Measurements from ENCODE around the gene PISD.
"Not testable (repeated sequence)": the region's sequence is repeated elsewhere in the genome, so short reads cannot be mapped to it uniquely, and the experiment has no call there.

The PISD gene

DNA sequence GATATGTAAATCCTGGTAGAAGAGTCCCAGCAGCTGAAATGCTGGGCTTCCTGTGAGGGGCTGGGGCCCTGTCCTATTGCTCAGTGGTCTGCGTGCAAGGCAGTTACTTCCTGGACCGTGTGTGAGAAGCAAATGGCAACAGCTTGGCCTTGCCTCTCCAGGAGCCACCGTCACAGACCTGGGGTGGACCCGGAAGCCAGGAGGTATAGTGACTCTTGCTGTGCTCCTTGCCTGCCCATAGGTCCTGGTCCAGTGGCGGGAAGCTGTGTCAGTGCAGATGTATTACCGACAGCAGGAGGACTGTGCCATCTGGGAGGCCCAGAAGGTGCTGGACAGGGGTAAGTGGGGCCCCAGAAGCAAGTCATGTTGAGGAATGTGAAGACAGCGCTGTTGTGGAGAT lies 54.3 kb downstream of the PISD start:
- no peak for DNase-seq (ENCODE audit: low read depth)

DNA sequence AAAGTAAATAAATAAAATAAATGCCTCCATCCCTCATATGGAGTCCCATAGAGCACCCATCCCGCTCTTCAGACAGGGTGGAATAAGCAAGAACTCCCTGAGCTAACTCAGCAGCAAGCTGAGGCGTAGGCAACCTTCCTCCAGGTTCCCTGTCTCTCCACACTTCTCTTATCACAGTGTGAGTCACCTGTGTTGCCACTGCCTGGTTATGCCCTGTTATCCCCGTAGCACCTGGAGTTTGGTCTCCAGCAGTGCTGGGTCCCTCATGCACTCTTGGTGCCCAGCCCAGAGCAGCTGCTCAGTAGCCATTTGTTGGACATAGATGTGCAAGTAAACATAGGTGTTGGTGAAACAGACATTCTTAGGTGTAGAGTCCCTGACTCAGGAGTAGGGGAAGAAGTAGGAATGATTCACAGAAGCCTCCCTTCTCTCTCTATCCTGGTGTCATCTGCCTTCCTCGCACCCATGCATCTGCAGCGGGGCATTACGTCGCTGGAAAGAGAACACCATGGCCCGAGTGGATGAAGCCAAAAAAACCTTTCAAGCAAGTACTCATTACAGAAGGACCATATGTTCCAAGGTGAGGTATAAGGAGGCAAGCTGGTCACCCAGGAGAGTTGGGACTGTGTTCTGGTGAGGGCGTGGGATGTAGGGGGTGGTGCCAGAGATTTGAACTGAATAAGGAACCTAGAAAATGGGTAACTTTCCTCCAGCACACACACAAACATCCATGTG lies 56.0 kb downstream of the PISD start:
- DNase-seq (ENCODE audit: low read depth): no peak

DNA sequence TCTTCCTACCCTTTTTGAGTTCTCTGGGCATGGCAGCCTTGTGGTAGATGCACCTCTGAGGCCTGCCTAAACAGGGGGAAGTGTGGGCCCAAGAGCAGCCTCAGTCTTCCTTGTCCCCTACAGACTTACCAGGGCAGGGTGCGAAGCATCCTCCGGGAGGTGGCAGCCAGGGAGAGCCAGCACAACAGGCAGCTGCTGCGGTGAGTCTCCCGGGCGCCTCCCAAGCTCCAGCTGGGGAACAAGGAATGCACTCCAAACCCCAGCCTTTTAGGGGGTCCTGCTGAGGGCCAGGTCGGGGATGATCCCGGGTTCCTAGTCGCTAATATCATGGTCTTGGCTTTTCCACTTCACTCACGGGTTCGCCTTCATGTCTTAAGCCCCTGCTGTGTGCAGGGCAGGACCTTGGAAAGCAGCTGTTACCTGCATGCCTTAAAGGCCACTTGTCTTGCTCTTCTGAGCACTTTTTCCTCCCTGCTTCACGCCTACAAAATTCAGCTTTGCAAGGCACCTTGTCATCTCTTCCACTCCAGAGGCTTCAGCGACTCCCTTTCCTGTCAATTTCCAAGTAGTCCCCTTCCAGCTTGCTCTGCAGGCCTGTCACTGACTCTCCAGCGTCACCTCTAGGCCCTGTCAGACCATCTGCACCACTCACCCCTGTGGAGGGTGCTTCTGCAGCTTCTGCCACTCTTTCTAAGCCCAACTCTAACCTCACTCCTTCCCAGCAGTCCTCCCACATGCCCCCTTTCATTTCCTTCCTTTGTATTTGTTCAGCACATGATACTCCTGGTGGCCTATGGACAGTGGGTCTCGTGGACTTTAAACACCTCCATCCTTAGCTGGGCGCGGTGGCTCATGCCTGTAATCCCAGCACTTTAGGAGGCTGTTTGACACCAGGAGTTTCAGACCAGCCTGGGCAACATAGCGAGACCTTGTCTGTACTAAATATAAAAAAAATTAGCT lies 57.0 kb downstream of the PISD start:
- no peak for DNase-seq (ENCODE audit: low read depth)

DNA sequence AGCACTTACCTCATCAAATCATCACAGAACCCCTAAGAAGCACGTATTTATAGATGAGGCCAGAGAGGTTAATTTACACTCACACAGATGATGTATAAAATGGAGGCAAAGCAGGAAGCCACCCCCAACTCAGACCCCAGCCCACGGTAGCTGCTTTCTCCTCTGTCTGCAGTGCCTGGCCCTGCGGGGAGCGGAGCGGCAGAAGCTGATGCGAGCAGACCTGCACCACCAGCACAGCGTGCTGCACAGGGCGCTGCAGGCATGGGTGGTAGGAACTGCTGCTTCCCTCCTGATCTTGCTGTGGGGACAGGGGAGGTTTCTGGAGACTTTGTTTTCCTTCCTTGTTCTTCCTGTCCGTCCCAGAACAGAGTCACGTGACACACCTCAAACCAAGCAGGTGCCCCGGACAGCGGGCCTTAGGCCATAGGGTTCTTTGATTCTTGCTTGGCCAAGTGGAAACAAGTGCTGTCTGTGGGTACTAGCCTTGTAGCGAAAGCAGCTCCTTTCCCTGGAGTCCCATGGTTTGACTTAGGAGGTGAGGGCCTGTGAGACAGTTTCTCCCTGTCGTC lies 57.8 kb downstream of the PISD start:
- no peak for DNase-seq (ENCODE audit: low read depth)

DNA sequence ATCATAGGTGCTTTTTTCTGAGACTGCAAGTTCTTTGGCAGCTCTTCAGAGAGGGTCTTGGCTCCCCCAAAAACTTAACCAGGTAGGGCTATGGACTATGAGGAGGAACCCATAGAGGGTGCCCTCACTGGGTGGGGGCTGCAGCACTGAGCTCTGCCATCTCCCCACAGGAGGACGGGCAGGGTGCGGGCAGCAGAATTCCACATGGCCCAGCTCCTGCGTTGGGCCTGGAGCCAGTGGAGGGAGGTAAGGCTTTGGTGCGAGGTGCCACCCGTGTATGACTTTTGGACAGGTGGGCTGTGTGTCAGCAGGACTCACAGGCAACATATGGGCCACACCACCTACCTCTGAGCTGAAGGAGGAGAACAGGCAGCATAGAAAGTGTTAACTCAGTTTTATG lies 58.4 kb downstream of the PISD start:
- no peak for DNase-seq (ENCODE audit: low read depth)

DNA sequence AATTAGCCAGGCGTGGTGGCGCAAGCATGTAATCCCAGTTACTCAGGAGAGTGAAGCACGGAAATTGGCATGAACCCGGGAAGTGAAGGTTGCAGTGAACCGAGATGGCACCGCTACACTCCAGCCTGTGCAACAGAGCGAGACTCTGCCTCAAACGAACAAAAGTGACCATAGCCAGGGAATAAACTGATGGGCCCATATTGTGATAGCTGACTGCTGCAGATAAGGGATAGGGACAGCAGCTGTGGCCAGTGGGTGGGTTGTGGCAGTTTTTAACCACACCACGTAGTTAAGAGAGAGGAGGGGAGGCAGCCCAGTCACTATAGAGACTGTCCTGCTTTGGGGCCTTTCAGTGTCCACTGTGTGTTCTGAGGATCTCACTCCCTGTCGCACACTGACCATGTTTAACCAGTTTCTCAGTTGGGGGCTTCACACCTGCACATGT lies 58.9 kb downstream of the PISD start:
- no peak for DNase-seq (ENCODE audit: low read depth)

DNA sequence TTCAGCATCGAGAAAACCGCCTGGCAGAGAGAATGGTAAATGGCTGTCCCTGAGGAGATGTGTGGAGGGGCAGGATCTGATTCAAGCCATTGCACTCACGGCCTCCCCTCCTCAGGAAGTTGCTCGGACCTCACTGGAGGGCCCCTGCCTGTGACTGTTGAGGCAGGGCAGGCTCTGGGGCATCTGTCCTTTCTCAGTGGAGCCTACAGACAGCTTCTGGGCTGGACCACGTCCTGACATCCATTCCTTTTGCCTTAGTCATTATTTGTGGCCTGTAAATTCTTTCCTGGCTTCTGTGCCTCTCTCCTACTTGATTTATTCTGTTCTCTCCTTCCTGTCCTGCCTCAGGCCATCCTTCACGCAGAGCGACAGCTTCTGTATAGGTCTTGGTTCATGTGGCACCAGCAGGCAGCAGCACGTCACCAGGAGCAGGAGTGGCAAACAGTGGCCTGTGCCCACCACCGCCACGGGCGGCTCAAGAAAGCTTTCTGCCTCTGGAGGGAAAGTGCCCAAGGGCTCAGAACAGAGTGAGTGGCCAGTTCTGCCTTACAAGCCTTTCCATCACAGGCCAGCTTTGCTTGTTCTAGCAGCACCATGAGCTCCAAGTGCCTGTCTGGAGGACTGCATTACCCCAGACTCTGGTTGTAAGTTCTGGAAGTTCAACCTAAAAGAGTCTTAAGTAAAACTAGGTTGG lies 59.6 kb downstream of the PISD start:
- peak; percentile 55 for DNase-seq (ENCODE audit: low read depth)

DNA sequence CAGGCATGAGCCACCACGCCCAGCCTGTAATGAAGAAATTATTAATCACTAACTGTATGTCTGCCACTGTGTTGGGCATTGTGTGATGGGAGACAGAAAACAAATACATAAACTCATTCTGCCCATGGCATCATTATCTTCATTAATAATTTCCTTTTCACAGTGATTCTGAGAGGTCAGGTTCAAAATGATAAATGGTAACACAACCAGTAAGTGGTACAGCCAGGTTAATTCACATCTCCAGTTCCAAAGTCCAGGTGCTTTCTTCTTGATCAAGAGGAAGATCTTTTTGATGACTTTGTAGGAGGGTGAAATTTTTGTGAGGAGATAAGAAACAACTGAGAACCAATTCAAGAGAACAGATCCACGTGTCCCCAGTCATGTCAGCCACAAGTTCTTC lies 66.7 kb downstream of the PISD start:
- no peak for DNase-seq (ENCODE audit: low read depth)

DNA sequence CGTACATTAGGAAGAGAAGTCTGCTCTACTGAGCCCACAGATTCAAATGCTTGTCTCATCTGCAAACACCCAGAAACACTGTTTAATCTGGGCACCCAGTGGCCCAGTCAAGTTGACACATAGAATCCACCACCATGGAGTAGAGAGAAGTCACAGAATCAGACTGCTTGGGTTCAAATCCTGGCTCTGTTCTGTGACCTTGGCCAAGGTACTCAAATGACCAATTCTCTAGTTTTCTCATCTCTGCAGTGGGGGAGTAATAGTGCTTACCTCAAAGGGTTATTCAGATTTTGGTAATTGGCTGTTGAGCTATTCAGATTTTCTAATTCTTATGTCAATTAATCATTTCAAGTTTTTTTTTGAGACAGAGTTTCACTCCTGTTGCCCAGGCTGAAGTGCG lies 71.9 kb downstream of the PISD start:
- DNase-seq (ENCODE audit: low read depth): not testable (repeated sequence)

DNA sequence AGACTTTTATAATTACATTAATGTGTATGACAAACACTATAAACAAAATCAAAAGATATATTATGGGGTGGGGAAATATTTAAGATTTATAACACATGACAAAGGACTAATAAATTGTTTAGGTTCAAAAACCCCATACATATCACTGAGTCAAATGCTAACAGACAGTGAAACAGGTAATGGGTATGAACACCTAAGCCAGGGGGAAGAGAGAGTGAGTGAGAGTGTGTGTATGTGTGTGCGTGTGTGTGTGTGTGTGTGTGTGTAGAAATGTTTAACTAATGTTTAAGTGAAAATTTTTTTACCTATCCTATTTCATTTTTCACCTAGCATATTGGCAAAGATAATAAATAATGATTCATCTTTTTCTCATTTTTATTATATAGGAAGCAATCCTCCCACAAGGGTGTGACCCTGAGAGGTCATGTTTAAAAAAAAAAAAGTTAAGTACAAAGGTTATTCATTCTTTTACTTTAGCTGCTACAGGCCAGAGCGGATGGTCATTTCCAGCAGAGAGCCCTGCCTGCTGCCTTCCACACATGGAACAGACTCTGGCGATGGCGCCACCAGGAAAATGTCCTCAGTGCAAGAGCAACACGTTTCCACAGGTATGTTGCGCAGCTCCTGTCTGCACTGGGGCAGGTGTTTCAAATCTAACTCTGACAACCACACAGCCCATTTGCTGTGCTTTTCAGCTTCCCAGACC lies 72.9 kb downstream of the PISD start:
- DNase-seq (ENCODE audit: low read depth): no peak

DNA sequence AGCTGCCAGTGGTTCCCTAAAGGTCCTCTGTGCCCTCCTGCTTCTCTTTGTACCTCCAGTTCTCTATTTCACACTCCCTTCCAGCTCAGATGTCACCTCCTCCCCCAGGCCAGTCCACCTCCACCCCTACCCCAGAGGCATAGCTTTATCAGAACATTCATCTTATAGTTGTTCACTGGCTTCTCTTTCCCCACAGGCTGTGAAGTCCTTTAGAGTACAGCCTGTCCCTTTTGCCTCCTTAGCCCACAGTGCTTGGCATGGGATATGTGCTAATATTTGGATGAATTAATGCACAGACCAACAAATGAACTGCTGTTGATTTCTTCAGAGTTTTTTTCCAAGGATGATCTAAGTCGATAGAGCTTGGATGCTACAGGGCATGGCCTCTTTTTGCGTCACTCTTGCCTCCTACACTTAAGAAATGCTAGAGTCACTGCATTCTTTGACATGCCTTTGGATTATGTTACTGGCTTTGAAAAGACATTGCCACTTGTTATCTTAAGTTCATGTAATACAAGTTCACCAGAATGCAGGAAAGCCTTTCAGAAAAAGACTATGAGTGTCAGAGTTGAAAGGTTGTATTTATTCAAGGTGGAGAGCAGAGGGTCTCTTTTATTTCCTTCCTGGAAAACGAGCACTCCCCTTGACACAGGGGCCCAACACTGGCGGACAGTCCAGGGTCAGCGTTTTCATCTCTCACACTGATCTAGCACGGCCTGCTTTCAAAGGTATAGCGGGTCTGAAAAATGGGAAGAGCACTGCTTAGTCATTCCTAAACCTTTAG lies 75.7 kb downstream of the PISD start:
- no peak for DNase-seq (ENCODE audit: low read depth)

DNA sequence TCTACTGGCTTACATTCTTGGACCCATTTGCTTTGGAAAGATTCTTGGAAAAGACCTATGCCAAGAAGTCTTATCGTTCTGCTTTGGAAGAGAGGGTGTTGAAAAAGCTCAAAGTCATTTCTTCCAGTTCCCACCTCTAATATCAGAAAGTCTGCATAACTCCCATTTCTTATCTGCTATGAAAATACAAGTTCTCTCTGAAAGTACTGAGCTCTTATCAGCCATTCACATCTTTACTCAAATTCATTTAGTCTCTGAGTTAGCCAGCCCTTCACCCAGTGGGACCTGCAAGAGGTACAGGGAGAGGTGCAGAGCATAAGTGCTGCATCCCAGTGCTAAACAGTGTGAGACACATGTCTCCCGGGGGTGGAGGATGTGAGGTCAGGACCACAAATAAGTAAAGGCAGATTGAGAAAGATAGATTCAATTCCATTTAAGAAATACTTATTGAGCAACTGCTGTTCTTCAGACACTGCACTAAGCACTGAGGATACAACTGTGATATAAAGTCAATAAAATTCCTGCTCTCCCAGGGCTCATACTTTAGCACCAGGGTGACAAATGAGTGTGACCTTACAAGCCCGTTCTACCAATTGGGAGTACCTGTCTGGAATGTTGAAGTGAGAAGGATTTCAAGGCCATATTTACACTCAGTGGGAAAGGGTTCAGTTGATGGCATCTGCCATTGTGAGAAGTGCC lies 76.7 kb downstream of the PISD start:
- DNase-seq (ENCODE audit: low read depth): no peak

DNA sequence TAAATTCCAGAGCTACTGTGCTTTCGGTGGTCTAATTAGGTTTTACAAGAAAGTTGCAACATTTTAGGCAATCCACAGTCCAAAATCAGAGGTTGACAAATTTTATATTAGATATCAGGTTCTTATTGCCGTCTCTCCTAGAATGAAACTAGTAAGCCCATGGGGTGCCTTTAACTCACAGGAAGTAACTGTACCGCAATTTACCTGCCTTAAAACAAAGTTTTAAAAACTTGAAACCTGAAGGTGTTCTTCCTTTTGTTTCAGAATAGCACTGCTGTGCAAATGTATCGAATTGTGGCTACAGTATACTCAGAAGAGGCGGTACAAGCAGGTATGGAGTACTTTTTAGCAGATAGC lies 77.2 kb downstream of the PISD start:
- no peak for DNase-seq (ENCODE audit: low read depth)

DNA sequence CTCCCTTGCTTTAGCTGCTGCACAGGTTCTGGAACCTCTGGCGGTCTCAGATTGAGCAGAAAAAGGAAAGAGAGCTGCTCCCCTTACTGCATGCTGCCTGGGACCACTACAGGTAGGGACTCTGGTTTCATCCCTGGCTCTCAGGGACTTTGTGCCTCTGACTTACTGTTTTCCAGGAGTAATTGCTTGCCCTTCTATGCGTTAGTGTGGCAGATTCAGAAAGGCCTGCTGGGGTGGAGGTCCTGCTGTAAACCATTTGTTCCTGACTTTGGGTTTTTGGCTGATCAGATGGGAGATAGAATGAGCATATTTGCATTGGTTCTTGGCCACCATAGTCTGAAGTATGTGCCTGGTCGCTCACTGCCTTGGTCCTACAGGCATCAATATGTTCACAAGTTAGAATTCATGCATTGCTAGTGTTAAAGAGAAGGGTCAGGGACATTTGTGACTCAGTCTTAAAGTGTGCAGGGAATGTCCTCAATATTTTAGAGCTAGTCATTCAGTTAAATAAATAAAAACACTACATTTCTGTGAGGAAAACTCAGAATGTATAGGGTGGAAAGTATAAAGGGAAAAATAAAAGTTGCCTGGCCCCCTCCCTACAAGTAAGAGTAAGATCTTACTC lies 78.0 kb downstream of the PISD start:
- no peak for DNase-seq (ENCODE audit: low read depth)

DNA sequence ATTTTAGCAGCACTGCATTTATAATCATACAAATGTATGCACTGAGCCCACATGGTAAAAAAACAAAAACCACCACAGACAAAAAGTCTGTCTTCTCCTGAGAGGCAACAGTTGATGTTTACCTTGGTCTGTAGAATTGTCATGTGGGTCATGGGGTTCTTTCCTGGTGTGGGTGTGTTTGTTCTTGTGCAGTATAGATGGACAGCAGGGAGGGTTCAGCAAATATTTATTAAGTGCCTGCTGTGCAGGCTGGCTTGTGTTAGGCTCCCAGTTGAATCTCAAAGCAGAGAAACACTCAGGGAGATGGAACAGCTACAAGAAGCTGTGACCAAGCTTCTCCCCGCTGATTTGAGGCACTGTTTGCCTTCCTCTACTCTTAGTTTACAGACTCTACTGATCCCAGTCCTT lies 82.2 kb downstream of the PISD start:
- DNase-seq (ENCODE audit: low read depth): no peak

DNA sequence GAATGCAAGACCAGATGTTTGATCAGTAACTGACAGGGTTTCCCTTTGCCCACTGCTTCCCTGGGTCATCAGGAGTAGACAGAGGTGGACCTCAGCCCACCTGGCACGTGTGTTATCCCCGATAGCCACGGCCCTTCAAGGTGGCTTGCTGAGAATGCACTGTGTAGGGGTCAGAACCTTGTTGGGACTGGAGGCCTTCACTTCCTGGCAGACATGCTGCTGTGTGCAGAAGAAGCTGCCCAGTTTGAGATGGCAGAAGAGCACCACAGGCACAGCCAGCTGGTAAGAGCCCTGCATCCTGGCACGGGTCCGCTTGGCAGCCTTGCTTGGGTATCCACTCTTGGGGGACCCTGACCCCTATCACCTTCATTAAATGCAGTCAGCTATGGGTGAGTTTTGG lies 83.8 kb downstream of the PISD start:
- no peak for DNase-seq (ENCODE audit: low read depth)

DNA sequence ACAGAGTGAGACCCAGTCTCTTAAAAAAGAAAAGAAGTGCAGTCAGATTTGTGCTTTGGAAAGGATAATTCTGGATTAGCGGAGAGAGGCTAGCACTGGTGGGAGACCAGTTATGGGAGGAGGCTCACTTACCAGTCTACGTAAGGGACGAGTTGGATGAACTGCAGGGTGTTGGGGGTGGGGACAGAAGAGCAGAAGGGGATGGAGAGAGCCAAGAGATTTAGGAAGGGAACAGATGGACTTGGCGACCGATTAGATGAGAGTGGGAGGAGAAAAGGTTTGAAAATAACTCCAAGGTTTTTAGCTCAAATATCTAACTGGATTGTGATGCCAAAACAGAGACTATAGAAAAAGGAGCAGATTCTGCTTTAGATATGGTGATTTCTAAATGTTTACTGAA lies 84.3 kb downstream of the PISD start:
- DNase-seq (ENCODE audit: low read depth): no peak

DNA sequence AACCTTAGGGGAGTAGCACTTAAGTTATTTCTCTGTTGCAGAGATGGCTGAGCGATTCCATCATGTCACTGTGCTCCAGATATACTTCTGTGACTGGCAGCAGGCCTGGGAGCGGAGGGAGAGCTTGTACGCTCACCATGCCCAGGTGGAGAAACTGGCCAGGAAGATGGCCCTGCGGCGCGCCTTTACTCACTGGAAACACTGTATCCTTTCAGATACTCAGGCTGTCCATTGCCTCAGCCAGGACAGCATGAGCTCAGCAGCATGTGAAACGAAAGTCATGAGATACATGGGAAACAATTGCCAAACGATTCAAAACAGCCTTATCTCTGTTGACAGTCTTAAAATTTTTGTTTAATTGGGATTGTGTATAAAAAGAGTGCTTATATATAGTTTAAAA lies 86.8 kb downstream of the PISD start:
- DNase-seq (ENCODE audit: low read depth): no peak

DNA sequence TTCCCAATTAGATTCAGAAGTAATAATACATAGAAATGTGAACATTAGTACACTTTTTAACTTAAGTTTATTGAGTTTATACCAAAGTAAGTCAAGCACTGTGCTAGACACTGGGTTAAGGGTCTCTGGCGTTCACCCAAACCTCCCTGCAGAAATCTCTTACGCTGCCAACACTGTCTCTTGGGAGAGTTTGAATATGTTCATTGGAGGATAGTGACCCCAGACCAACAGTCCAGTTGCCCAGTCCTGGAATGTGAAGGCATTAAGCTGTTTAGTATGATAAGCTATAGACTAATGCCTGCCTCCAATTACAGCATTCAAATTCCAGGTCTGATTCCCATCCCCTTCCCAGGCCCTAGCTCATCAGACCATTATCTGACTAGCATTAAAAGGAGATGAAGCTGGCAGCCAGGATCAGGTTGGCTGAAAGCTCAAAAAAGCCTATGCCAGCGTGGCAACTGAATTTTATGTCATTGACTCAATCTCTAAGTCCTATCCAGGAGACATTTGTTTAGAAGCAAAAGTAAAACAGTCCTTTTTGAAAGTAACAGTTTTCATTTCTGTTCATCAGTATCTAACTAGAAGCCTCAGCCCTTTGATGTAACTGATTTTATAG lies 87.9 kb downstream of the PISD start:
- DNase-seq (ENCODE audit: low read depth): no peak

Data from HS-27A (cell line).